NCI-H524 (cell line): Measurements from ENCODE around the gene UBD.

Source experiments
- DNase-seq, 2 experiments: peaks; one replicate each; lab custom pipeline; 2025; lab: John Stamatoyannopoulos, UW

The UBD gene

DNA sequence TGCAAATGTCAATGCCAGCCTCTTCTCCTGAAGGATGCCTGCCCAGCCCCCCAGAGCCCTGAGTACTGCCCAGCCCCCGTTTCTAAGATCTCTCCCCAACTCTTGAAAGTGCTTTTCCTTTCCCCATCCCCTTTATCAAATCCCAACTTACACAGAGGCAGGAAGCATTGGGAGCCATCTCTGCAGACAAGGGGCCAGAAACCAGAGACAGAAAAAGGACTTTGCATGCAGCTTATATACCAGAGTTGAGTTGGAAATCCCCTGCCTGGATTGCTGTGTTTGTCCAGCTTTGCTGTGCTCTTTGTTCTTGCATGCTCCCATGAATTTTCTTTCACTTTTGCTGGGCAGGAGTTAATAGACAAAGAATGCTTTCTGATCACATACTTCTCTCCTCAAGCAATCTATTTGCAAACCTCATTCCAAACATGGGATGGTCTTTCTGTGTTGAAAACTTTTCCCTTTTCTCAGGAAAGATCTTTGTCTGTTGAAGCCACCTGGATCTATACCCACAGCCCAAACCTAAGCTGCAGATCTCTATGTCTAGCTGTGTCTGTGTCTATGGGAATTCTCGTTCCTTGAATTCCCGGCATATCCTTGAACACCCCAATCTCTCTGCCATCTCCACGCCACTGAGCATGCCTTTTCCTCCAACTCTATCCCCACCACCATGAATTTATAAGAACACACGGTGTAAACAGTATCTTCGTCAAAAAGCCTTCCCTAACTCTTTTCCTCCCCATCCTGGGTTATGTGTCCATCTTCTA is at the start of gene UBD:
Gene UBD (minus strand): TSS at position 209 of the 764 bp plus-strand sequence. CDS start 31 bp downstream, at position 178.
- DNase-seq = no peak

DNA sequence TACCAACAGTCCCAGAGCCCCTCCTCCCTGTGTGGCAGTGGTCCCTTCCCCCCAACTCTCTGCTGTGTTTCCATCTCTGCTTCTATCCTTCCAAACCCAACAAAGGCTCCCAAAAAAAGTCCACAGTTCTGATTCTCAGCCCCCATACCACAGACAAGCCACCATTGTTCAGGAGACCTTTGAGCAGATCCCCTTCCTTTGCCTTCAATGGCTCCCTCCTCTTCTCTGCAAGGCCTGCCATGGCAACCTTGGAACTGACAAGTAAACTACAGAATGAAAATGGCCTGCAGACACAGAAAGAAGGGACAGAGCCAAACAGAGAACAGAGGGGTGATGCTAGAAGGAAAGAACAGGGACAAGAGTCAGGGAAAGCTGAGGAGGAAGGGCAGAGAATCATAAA is 48.6 kb upstream of the UBD start:
- no peak for DNase-seq

DNA sequence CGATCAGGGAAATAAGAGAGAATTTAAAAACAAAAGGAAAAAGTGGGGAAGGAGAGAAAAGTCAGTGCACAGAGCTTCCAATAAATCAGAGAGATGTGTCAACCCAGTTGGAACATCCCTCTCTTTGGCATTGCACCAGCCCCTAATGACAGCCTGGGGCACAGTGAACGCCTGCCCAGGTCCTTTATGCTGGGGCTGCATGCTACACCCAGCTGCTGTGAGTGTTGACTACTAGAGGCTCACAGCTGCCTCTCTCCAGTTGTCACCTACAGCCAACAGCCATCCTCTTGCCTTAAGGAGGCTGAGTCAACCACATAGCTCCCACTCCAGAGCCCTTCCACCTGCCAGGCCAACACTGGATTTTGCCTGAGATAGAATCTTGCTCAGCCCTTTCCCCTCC is 44.4 kb upstream of the UBD start:
- DNase-seq = no peak

DNA sequence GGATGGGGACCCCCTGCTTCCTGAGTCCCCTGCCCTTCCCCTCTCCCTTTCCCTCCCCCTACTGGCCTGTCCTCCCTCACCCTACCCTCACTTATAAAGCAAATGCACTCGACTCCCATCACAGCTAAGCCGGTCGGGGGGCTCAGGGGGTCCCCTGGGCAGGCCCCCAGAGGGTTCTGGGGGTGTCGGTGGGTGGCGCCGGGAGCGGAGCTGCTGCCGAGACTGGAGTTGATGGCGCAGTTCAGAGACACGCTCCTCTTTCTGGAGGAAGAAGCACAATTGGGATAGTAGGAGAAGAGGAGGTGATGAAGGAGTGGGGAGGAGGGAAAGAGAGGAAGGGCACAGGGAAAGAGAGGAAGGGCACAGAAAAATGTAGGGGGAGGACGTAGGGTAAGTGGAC is 43.9 kb upstream of the UBD start:
- no peak for DNase-seq

DNA sequence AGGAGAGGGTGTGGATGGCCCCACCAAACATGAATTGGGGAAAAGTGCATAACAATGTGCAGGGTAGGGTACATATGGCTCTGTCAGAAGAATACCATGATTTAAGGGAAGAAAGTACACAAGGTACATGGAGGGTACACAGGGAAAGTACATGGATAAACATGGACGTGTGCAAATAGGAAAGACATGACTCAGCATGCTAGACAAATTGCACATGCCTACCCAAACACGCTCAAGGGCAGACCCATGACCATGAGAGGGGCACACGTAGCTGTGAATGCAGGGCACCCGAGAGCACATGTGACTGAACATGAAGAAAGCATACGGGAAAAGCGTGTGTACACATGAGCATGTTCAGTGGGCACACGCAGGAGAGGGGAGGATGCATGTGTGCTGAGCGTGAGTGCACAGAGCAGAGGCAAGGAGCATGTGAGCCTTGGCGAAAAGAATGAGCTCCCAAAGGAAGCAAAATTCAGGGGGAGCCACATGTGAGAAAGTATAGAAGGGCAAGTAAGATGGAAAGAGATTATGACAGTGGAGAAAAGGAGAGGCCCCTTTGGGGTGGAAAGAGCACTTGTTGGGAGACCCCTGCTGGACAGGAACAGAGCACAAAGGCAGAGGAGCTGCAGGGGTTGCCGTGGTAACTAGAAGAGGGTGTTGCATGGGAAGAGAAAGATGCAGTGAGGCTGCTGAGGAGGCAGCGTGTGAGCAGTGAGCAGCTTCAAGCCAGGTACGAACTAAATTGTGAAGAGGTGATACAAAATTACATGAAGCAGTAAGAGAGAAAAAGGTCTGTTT is 43.2 kb upstream of the UBD start:
- DNase-seq = peak in 1 of 2 experiments; percentile 48

DNA sequence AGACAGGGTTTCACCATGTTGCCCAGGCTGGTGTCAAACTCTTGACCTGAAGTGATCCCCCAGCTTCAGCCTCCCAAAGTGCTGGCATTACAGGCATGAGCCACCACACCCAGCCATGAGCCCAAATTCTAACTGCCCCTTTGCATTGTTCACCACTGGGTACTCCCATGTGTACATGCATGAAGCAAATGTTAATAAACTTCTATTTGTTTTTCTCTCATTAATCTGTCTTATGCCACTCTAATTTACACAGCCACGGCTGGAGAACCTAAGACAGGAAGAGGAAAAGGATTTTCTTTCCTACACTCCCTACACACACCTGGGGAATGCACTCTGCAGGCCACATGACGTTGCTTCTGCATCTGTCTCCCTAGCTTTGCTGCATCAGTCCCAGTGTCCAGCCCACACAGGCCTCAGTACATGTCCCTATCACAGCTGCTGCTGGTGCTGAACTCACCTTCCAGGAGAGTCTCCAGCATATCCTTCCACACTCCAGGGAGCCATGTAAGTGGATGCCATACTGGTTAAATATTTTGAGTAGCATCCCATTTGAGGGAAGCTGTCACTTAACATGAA is 38.7 kb upstream of the UBD start:
- no peak for DNase-seq

DNA sequence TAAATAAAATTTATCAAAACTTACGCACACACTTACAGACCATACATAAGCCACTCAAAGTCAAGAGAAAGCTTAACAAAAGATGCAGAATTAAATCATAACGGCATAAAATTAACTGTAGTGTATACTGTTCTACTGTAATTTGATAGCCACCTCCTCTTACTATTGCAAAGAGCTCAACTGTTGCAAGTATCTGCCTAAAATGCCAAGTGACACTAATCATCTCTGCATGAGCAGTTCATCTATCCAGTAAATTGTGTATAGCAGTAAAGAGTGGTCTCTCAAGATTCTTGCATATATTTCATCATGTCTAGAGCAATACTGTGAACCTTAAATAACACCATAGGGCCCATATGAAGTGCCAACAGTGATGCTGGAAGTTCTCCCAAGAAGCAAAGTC is 37.7 kb upstream of the UBD start:
- DNase-seq = no peak

DNA sequence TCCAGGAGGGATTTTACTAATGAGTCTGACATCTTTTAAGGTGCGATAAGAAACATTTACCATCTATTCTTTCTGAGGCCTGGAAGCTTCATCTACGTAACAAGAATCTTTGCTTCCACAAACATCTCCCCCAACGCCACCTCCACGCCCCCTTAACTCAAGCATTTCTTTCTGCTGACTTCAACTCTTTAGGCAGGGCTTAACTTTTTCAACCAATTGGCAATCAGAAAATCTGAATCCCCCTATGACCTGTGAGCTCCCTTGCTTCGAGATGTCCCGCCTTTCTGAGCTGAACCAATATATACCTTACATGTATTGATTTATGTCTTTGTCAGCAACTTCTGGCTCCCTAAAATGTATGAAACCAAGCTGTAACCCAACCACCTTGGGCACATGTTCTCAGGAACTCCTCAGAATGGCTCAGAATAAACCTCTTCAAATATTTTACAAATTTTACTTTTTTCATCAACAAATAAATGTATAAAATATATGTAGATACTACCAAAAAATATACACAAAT is 36.9 kb upstream of the UBD start:
- no peak for DNase-seq

DNA sequence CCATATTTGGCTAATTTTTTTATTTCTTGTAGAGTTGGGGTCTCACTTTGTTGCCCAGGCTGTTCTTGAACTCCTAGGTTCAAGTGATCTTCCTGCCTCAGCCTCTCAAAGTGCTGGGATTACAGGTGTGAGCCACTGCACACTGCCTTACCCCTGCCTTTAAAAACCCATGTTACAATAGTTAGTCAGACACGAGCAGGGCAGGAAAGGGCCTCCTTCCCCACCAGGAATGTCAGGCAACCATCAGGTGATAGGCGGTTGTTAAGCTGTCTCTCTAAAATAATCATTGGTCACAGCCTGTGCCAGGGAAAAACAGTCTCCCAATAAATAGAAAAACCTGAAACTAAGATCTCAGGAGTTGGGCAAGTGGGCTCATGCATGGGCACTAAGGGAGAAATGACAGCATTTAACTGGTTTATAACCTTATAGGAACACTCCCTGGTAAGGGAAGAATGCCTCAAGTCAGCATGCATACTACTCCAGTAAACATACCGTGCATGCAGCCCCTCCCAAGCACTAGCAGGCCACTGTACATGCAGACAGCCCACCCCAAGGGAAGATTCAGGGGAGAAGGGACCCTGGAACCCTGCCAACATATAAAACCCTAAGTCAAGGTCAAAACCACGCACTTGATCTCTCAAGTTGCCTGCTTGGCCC is 33.8 kb upstream of the UBD start:
- no peak for DNase-seq

DNA sequence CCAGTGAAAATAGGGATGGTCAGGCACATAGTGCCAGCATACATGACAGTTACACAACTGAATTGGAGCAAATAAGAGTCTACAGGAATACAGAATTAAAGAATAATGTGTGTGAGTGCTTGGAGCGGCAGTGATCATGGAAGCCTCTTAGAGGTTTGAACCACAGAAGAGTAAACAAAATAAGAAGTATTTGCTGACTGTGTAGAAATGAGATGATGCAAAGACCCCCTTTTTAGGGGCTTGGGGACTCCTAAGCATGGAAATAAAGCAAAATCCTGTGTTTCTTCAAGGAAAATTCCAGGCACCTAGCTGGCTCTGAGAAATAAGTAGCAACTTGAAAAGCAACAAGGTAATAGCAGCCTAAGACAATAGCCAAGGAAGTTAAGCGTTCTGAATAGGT is 32.1 kb upstream of the UBD start:
- no peak for DNase-seq

DNA sequence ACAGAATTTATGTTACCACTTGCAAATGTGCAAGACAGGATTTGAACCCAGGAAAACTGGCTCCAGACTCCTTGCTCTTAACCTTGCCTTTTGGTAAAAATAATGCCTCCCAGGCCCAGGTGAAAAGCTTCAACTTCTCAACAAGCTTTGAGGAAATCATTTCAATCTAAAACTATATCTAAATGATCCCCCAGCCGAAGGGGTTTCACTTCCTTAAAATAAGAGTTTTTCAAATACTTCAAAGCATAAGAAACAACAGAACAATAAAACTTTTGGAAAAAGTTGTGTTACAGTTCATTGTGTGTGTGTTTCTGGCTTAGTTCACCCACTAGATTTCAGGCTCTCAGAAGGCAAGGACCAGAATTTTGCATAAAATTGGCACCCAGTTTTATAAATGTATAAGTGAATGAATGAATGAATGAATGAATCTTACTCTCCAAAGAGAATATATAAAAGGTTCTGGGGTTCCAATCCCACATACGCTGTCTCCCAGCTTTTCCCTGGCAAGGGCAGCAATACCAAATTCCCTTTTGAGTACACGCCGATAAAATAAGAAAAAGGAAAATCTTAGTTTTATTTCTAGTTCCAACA is 30.8 kb upstream of the UBD start:
- DNase-seq = no peak

DNA sequence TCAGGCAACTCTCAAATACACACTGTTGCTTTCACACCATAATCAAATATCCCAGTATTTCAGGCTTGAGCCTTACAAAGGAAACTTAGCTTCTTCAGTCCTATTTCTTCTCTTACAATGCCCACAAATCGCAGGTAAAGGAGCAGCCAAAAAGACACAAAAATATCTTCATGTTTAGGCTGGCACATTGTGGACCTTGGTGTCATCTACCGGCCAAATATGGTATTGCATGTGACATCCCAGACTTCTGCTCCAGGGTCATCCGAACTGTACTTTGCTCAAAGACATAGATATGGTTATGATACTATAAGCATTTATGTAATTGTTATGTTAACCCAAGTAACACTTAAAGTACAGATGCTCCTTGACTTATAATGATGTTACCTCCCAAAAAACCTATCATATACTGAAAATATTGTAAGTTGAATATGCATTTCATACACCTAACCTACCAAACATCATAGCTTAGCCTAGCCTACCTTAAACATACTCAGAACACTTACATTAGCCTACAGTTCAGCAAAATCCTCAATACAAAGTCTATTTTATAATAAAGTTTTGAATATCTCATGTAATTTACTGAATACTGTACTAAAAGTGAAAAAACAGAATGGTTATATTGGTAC is 30.0 kb upstream of the UBD start:
- DNase-seq = peak in 1 of 2 experiments; percentile 31

DNA sequence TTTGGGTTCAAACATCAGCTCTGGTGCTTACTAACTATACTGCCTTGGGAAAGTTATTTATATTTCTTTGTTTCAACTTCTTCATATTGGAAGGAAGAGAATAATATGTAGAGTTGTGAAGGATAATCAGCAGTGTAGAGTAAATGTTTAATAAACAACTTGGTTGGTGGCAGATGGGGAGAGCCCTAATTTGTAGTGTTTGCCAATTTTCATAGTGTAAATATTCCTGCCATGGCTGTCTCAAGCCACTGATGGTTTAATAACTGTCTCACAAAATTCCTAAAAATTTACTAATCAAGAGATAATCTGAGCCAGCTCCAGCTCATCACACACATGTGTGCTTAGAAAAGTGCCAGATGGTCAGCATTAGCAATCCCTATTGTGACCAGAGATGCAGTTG is 25.3 kb upstream of the UBD start, which contains the start of gene OR2H2:
Gene OR2H2 (plus strand): TSS at position 301 of the 400 bp plus-strand sequence. CDS start 2,824 bp downstream, outside the sequence.
- DNase-seq = peak in 1 of 2 experiments; percentile 15

DNA sequence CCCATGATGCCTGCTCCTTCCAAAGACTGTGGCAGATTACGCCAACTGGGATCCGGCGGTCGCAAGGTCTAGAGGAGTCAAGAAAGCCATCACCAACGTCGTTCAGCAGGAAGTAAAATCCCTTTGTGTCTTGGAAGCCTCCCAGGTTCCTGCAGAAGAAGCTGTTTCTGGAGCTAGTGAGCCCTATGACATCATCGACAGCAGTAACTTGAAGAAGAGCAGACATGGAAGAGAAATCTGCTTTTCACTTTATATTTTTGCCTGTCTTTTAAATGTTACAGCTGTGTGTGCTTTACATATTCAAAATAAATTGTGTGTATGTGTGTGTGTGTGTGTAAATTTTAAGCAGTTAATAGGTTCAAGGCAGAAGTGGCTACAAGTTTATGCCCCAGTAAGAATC is 18.0 kb upstream of the UBD start:
- DNase-seq = no peak

DNA sequence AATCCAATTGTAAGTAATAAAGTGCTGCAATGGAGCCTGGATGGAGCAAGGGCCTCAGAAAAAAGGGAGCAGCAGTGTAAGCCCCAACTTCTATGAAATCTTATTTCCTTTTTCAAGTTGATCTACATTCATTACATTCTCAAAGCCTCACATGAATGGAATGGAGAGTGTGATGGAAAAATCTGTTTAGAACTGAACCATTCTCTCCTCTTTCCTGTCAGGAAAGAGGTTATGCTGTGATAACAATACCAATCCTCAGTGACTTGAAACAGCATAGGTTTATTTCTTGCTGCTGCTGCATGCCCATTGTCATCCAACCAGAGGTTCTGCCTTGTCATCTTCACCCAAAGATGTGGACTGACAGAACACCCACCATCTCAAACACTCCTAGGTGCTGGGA is 16.5 kb upstream of the UBD start:
- DNase-seq = no peak

DNA sequence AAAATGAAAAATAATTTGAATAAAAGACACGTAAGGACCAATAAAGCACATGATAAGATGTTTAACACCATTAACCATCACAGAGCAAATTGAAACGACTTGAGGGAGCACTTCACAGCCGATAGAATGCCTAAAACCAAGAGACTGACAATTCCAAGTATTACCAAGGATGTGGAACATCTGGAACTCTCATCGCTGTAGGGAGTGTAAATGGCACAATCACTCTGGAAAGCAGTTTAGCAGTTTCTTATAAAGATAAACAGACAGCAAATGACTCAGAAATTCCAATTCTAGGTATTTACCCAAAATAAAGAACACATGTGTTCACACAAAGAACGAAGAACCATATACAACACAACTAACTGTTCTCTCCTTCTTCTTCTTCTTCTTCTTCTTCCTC is 8.5 kb upstream of the UBD start:
- no peak for DNase-seq

DNA sequence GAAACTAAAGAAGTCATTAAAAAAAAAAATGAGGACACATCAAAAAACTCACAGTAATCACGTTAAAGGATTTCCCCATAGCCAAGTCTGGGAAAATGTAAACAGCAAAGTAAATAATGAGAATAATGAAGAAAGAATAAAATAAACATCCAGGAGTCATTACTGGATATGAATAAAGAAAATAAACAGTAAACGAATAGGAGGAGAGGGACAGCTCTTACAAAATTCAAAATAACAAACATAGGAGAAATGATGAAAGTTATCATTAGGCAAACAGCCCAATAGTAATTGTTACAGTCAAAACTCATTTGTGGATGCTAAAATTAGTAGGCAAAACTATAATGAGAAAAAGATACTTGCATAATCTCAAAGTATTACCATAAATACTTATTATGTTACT is 8.0 kb upstream of the UBD start:
- no peak for DNase-seq

DNA sequence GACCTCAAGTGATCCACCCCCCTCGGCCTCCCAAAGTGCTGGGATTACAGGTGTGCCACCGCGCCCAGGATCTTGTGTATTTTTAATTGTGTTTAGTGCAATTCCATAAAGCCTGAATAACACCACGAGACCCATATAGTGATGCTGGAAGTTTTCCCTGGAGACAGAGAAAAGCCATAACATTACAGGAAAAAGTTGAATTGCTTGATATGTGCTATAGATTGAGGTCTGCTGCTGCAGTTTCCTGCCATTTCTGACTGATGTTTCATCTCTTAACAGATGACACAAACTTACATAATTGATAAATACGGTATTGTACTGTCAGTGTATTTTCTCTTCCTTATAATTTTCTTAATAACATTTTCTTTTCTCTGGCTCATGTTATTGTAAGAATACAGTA is 7.3 kb upstream of the UBD start:
- no peak for DNase-seq

DNA sequence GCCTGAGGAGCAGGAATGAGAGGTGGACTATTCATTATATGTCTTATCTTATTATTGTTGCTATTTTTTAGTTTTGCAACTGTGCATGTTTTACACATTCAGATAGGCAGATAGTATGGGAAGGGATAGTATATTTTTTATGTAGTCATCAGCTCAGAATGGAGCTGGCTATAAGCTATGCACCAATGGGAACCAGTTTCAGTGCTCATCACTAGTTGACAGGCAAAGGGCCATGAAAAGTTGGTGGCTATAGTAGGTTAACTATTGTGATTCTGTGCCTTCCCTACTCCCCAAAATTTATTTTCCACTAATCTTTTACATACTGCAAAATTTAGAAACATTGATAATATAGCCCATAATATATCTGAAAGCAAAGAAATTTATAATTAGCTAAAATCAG is 5.3 kb upstream of the UBD start:
- no peak for DNase-seq

DNA sequence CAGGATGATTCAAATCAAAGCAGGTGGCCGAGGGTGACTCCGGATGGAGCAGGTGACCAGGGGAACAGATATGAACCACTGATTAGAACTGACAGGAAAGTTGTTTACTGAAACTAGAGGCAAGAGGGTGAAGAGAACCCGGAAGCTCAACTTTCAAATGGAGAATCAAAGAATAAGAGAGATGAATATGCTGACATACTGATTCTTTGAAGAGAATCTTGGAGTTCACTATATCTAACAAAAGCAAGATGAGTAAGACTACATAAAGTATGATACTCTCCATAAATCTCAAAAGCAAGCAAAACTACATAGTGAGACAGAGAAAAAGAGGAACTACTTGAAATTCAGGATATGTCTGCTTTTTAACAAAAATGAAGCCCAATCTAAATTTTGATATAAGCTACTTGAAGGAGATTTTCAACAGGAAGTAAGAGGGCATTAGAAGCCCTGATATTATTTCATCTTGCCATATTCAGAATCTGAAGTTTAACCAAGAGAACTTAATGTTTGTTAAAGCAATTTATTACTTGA is 4.0 kb upstream of the UBD start:
- no peak for DNase-seq

DNA sequence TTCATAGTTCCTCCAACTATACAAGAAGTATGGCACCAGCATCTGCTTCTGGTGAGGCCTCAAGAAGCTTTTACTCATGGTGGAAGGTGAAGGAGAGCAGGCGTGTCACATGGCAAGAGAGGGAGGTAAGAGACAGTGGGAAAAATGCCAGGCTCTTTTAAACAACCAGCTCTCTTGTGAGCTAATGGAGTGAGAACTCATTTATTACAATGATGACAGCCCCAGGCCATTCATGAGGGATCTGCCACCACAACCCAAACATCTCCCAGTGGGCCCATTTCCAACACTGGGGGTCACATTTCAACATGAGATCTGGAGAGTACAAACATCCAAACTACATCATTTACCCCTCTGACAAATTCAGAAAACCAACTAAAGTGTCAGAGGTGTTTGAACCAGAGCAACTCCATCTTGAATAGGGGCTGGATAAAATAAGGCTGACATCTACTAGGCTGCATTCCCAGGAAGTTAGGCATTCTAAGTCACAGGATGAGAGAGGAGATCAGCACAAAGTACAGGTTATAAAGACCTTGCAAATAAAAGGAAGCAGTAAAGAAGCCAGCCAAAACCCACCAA is 2.2 kb upstream of the UBD start:
- no peak for DNase-seq
